GM12878 (cell line): ENCODE results near the gene ERC2. TPM values are rescaled to one million over a fixed set of nuclear protein-coding genes. Genes with fewer than 3 reads are reported as not detected.

ENCODE experiments used
- ATAC-seq: fragments of 200-7000 bp; cut with Tn5 transposase; 3 replicates; pipeline ENCODE4 v1.9.1; 2020; ENCODE audit warnings: mild to moderate bottlenecking, moderate library complexity
- BruUV-seq: library from RNA; stranded (reverse); fragments of 400-500 nt; replicated peaks from 2 replicates; lab custom pipeline; 2021; lab: Mats Ljungman, UMichigan
- CTCF ChIA-PET: fragments of 300-600 bp; sonication (Branson Sonifier 250); formaldehyde crosslinking; extraction: SDS; loops from one replicate; lab custom pipeline; 2021; ENCODE audit warnings: inconsistent platforms; lab: Yijun Ruan, JAX
- POLR2A ChIA-PET: fragments of 350-600 bp; formaldehyde crosslinking; extraction: SDS; loops from one replicate; lab custom pipeline; 2021; ENCODE audit warnings: inconsistent platforms; lab: Charles Lee
- RAD21 ChIA-PET: fragments of 300-600 bp; sonication (Branson Sonifier 250); formaldehyde crosslinking; loops from one replicate; lab custom pipeline; 2023; ENCODE audit warnings: antibody characterized with exemption; ENCODE audit not compliant: unreplicated experiment; lab: Charles Lee
- SMC1A ChIA-PET: fragments of 300-600 bp; sonication (Branson Sonifier 250); formaldehyde crosslinking; loops from one replicate; lab custom pipeline; 2023; ENCODE audit not compliant: unreplicated experiment, uncharacterized antibody; lab: Charles Lee
- DNase-seq: peaks from one replicate; pipeline ENCODE4 v3.0.0-alpha.2; 2011; ENCODE audit warnings: low read depth, low spot score
- FAIRE-seq: peaks from 3 replicates; lab custom pipeline; 2011; peaks lifted over from hg19 to GRCh38; lab: Jason Lieb, UNC
- H2AFZ ChIP-seq: 2 replicates; pipeline ENCODE4 v1.6.0; 2011; ENCODE audit warnings: low read depth, low read length, control low read depth; ENCODE audit not compliant: control insufficient read depth
- H3K27ac ChIP-seq: 2 replicates; pipeline ENCODE4 v1.5.1; 2011; ENCODE audit warnings: control low read depth; ENCODE audit not compliant: control insufficient read depth, insufficient read depth
- H3K27me3 ChIP-seq, 2 experiments: replicated peaks in 1 of 2; 2 replicates each; pipeline versions ENCODE4 v1.6.0 to v1.6.1; 2011; ENCODE audit warnings: low read length in 1 of 2; ENCODE audit not compliant: control insufficient read depth in 2 of 2, insufficient read depth in 2 of 2
- H3K36me3 ChIP-seq, 2 experiments: 2 replicates each; pipeline ENCODE4 v1.5.1; 2011; ENCODE audit warnings: low read length in 1 of 2; ENCODE audit not compliant: control insufficient read depth in 2 of 2, insufficient read depth in 2 of 2
- H3K4me1 ChIP-seq: 2 replicates; pipeline ENCODE4 v1.6.1; 2011; ENCODE audit warnings: mild to moderate bottlenecking, low read length, moderate library complexity, mixed read lengths; ENCODE audit not compliant: control insufficient read depth, insufficient read depth
- H3K4me2 ChIP-seq: 2 replicates; pipeline ENCODE4 v1.6.0; 2011; ENCODE audit warnings: control low read depth; ENCODE audit not compliant: control insufficient read depth, insufficient read depth
- H3K4me3 ChIP-seq: fragments of 200-600 bp; sonication (generic); 2 replicates; pipeline ENCODE4 v1.5.1; 2016
- H3K79me2 ChIP-seq: 2 replicates; pipeline ENCODE4 v1.6.0; 2011; ENCODE audit warnings: low read length; ENCODE audit not compliant: control insufficient read depth, insufficient read depth
- H3K9ac ChIP-seq: 2 replicates; pipeline ENCODE4 v1.8.0; 2011; ENCODE audit warnings: low read length, control low read depth, mixed read lengths; ENCODE audit not compliant: control insufficient read depth, insufficient read depth
- H3K9me3 ChIP-seq: replicated peaks from 3 replicates; pipeline ENCODE4 v1.5.1; 2011; ENCODE audit warnings: mild to moderate bottlenecking, low read length; ENCODE audit not compliant: control insufficient read depth, insufficient read depth
- H4K20me1 ChIP-seq: 2 replicates; pipeline ENCODE4 v1.6.0; 2011; ENCODE audit not compliant: control insufficient read depth, insufficient read depth
- ATF2 ChIP-seq: IDR thresholded peaks from 2 replicates; pipeline ENCODE4 v1.6.1; 2012; ENCODE audit warnings: low read length, inconsistent platforms
- CTCF ChIP-seq, 3 experiments: IDR thresholded peaks in 2 of 3; conservative IDR thresholded peaks in 1 of 3; 2 replicates each; pipeline ENCODE4 v1.5.1; 2011; ENCODE audit warnings: low read depth in 3 of 3, low read length in 3 of 3, mild to moderate bottlenecking in 3 of 3, control low read depth in 2 of 3, moderate library complexity in 2 of 3, inconsistent platforms in 1 of 3, mixed read lengths in 1 of 3; ENCODE audit not compliant: control insufficient read depth in 2 of 3, insufficient read depth in 1 of 3; ENCODE audit errors: extremely low read depth in 1 of 3
- ETV6 ChIP-seq, 2 experiments: fragments of 450-650 bp in 1 of 2; IDR thresholded peaks in 1 of 2; conservative IDR thresholded peaks in 1 of 2; 2 replicates each; pipeline ENCODE4 v1.6.1; 2014; ENCODE audit warnings: antibody characterized with exemption in 1 of 2, borderline replicate concordance in 1 of 2, low read depth in 1 of 2, mild to moderate bottlenecking in 1 of 2, moderate library complexity in 1 of 2
- MEF2B ChIP-seq: fragments of 450-650 bp; IDR thresholded peaks from 2 replicates; pipeline ENCODE4 v1.6.1; 2018; ENCODE audit warnings: mild to moderate bottlenecking, moderate library complexity; ENCODE audit not compliant: partially characterized antibody, poor library complexity, severe bottlenecking
- NKRF ChIP-seq: fragments of 450-650 bp; conservative IDR thresholded peaks from 2 replicates; pipeline ENCODE4 v1.6.1; 2017; ENCODE audit warnings: mild to moderate bottlenecking, moderate library complexity
- PAX5 ChIP-seq: IDR thresholded peaks from 2 replicates; pipeline ENCODE4 v1.6.1; 2011; ENCODE audit warnings: low read depth, low read length, borderline replicate concordance
- RBBP5 ChIP-seq: fragments of 200-600 bp; sonication (generic); conservative IDR thresholded peaks from 2 replicates; pipeline ENCODE4 v1.6.1; 2016
- SP1 ChIP-seq: IDR thresholded peaks from one replicate; pipeline ENCODE4 v1.6.1; 2011; ENCODE audit warnings: low read depth, low read length
- TCF3 ChIP-seq: IDR thresholded peaks from 2 replicates; pipeline ENCODE4 v1.6.1; 2012; ENCODE audit warnings: low read depth, mild to moderate bottlenecking, low read length, borderline replicate concordance; ENCODE audit not compliant: insufficient read depth
- USF1 ChIP-seq: IDR thresholded peaks from 2 replicates; pipeline ENCODE4 v1.6.1; 2011; ENCODE audit warnings: borderline replicate concordance, low read depth, mild to moderate bottlenecking, moderate library complexity, mixed read lengths, low read length; ENCODE audit not compliant: insufficient read depth; ENCODE audit errors: extremely low read length
- in situ Hi-C: fragments of 300-500 bp; cut with MboI; formaldehyde crosslinking; loops from 9 replicates; pipeline ENCODE4 v1.14.3; 2018; ENCODE audit warnings: mixed read lengths
- intact Hi-C: fragments of 100-400 bp; cut with micrococcal nuclease; formaldehyde crosslinking; loops from one replicate; pipeline ENCODE4 v1.14.2; 2022; ENCODE audit not compliant: unreplicated experiment
- polyA plus RNA-seq, 11 experiments: library from polyadenylated mRNA; depleted of rRNA in 4 of 11; unstranded in 6 of 11; stranded (reverse) in 5 of 11; fragments of >200 nt; fragmentation: Nextera tagmentation in 4 of 11; fragmentation: Illumina TruSeq in 1 of 11; extraction: Ambion mirVana in 4 of 11; extraction: Trizol in 1 of 11; gene quantifications; 1 replicate in 1 of 11; 2 replicates in 10 of 11; pipeline versions ENCODE4 v1.2.1 to v1.2.3, GENCODE V29; 2011 to 2016; ENCODE audit warnings: inconsistent platforms in 2 of 11, missing spikeins in 2 of 11, low read depth in 1 of 11
- total RNA-seq, 4 experiments: library from RNA; depleted of rRNA in 3 of 4; stranded (reverse); fragments of >200 nt in 3 of 4; fragmentation: Illumina TruSeq in 1 of 4; extraction: Trizol in 1 of 4; gene quantifications; 2 replicates each; pipeline versions ENCODE4 v1.2.1 to v1.2.3, GENCODE V29; 2013 to 2021

The ERC2 gene
- total and polyA plus RNA-seq, 10 of the 15 experiments (the other 5 are each of a cell fraction or from before 2014, with no cell fraction given), result 0.06 to 1.4 (median 0.12) TPM; not detected in 3

GRCh38 chr3:55724407-55724784 is 743.9 kb downstream of the ERC2 start:
- Histone ChIP-seq H3K9ac (no peak overlapping the region), H3K9me3 (no peaks in the 10 kb centered on the region), H2AFZ (peak overlapping the region; percentile 36; the same call in 1 of the 2 replicates)
- intact Hi-C loops, result loop anchor here (5.0 to 10.0 kb wide), 3 partner anchors 102 to 870 kb away; no protein-coding TSS in a partner anchor
- POLR2A ChIA-PET, result interaction anchor here (0.6 kb wide), 1 partner anchor 76 kb away, joined by 3 read pairs; no protein-coding TSS in a partner anchor
- SMC1A ChIA-PET, result interaction anchor here (1.0 kb wide), 2 partner anchors 23 to 62 kb away, joined by 3 read pairs; no protein-coding TSS in a partner anchor
- TF ChIP-seq USF1 (no peak), NKRF (no peak), TCF3 (no peak), PAX5 (no peak), ATF2 (no peak), RBBP5 (no peak), CTCF (IDR thresholded peaks at IDR 0.05 in 2 of 3, conservative IDR thresholded peaks at IDR 0.05 in 1 of 3; ENCODE audit: control insufficient read depth in 2 of 3, extremely low read depth in 1 of 3, insufficient read depth in 1 of 3, low read depth in 3 of 3, low read length in 3 of 3) (no peak), MEF2B (no peak), ETV6 (conservative IDR thresholded peaks at IDR 0.05 in 1 of 2, IDR thresholded peaks at IDR 0.05 in 1 of 2; ENCODE audit: borderline replicate concordance in 1 of 2, low read depth in 1 of 2) (no peak), SP1 (no peak)
- TF ChIP-seq, all 136 proteins: peak for 0
- Histone ChIP-seq H3K4me2 (peak overlapping the region; percentile 74), H3K4me1 (peaks cover 42% of the 10 kb centered on the region), H3K27me3 (0 out of 4 replicates have a peak, but pooled peaks cover 0 to 1% of the 10 kb centered on the region in 2 experiments), H4K20me1 (no peaks in the 10 kb centered on the region), H3K79me2 (no peaks in the 10 kb centered on the region), H3K27ac (peak overlapping the region; percentile 60), H3K4me3 (no peak overlapping the region), H3K36me3 (no peaks in the 10 kb centered on the region)
- ChIA-PET CTCF (interaction anchor here (1.2 to 3.5 kb wide), 3 partner anchors 8 to 217 kb away, joined by 3 to 10 read pairs (median 6); no protein-coding TSS in a partner anchor), RAD21 (no interaction called here)
- in situ Hi-C loops, result loop anchor here (5.0 to 10.0 kb wide), 2 partner anchors 242 to 870 kb away; no protein-coding TSS in a partner anchor
- no peak for ATAC-seq
- no peak for FAIRE-seq
- DNase-seq, result no peak
- BruUV-seq, result no TSS peak
